Measurements from ENCODE around the gene PROS1. TPM values are rescaled to one million over a fixed set of nuclear protein-coding genes. Genes with fewer than 3 reads are reported as not detected.

Gene PROS1
- total and polyA plus RNA-seq, 2 of the 8 experiments (the other 6 are each of a cell fraction or from before 2014, with no cell fraction given): 0.65 to 2.5 TPM

- H3K9me3 ChIP-seq (ENCODE audit: insufficient read depth in 2 of 2, low read depth in 1 of 2, low read length in 1 of 2): no peaks in the 10 kb centered on the region
- H2BK12ac ChIP-seq (ENCODE audit: low read depth, low read length): no peak overlapping the region
- no peaks in the 10 kb centered on the region for H3K36me3 ChIP-seq (ENCODE audit: control insufficient read depth in 2 of 4, insufficient read depth in 4 of 4, low read length in 3 of 4)
- H2BK20ac ChIP-seq (ENCODE audit: low read length): no peak overlapping the region
- no peak overlapping the region for H3K14ac ChIP-seq (ENCODE audit: insufficient read length)
- no peak overlapping the region for H3K4ac ChIP-seq (replicated peaks; ENCODE audit: insufficient read length, low read depth, low read length)
- H3K23ac ChIP-seq (ENCODE audit: insufficient read length): no peak overlapping the region
- ChIA-PET CTCF (ENCODE audit: partially characterized antibody) (interaction anchor here (0.8 to 1.3 kb wide), 3 partner anchors 10 to 68 kb away, joined by 3 to 5 read pairs (median 4); no protein-coding TSS in a partner anchor), POLR2A (ENCODE audit: partially characterized antibody) (no interaction called here)
- H3K27me3 ChIP-seq (replicated peaks in 1 of 4; ENCODE audit: control insufficient read depth in 3 of 4, extremely low read depth in 1 of 4, insufficient read depth in 3 of 4, low read length in 3 of 4): no peaks in the 10 kb centered on the region
- H4K91ac ChIP-seq (replicated peaks; ENCODE audit: insufficient read length, low read length): no peak overlapping the region
- no peak overlapping the region for H2AFZ ChIP-seq (ENCODE audit: low read length)
- no peak overlapping the region for H3K4me2 ChIP-seq (ENCODE audit: insufficient read depth in 1 of 2, low read depth in 2 of 2, low read length in 2 of 2)
- no peak overlapping the region for H3K9ac ChIP-seq (replicated peaks in 1 of 4; ENCODE audit: extremely low read depth in 1 of 4, low read depth in 3 of 4, low read length in 3 of 4)
- H3K27ac ChIP-seq (ENCODE audit: low read depth, low read length): no peak overlapping the region
- H4K5ac ChIP-seq (ENCODE audit: insufficient read length, low read depth, low read length): no peak overlapping the region
- no peak overlapping the region for H2AK5ac ChIP-seq (ENCODE audit: low read depth, low read length)
- no peak overlapping the region for H3K4me3 ChIP-seq (ENCODE audit: extremely low read depth in 1 of 4, insufficient read depth in 2 of 4, low read depth in 3 of 4, low read length in 4 of 4)
- 92% methylated on average over 1 of the region's 1 CpG; no CpG with 5 or more reads in 1 of the 2 experiments for WGBS, 2 experiments (ENCODE audit: extremely low coverage in 1 of 2, insufficient coverage in 1 of 2, insufficient read length in 1 of 2, insufficient replicate concordance in 2 of 2, low coverage in 1 of 2, low lambda C conversion rate in 2 of 2, missing lambda C conversion rate in 1 of 2)
- no peaks in the 10 kb centered on the region for H3K4me1 ChIP-seq (replicated peaks in 1 of 4; ENCODE audit: control insufficient read depth in 3 of 4, insufficient read depth in 4 of 4, low read length in 3 of 4)
- no peaks in the 10 kb centered on the region for H3K79me1 ChIP-seq (ENCODE audit: low read depth, low read length)
- no peak for FAIRE-seq
- TF ChIP-seq FOSL1 (IDR thresholded peaks at IDR 0.05; ENCODE audit: insufficient read depth, low read depth, low read length) (no peak), TAF1 (IDR thresholded peaks at IDR 0.05; ENCODE audit: low read depth, low read length) (no peak), EGR1 (IDR thresholded peaks at IDR 0.05; ENCODE audit: borderline replicate concordance, low read depth, low read length) (no peak), RBBP5 (IDR thresholded peaks at IDR 0.05; ENCODE audit: borderline replicate concordance, low read depth, low read length) (no peak), CHD2 (IDR thresholded peaks at IDR 0.05; ENCODE audit: low read length) (no peak)
- no peak overlapping the region for H4K8ac ChIP-seq (ENCODE audit: extremely low read depth, insufficient read depth, low read length)
- no peak overlapping the region for H3K18ac ChIP-seq (ENCODE audit: extremely low read depth, low read length)
- no peak overlapping the region for H2BK5ac ChIP-seq (ENCODE audit: low read depth, low read length)
- no peak overlapping the region for H2BK120ac ChIP-seq (replicated peaks; ENCODE audit: low read depth, low read length)
- H3K56ac ChIP-seq (replicated peaks; ENCODE audit: insufficient read length, low read depth, low read length): no peak overlapping the region
- no peaks in the 10 kb centered on the region for H3K23me2 ChIP-seq (ENCODE audit: low read depth, low read length)
- peaks cover 0 to 1% of the 10 kb centered on the region in 2 experiments for H4K20me1 ChIP-seq (replicated peaks in 1 of 2; ENCODE audit: control insufficient read depth in 1 of 2, insufficient read depth in 2 of 2, low read length in 2 of 2)
- no peaks in the 10 kb centered on the region for H3K79me2 ChIP-seq (ENCODE audit: control insufficient read depth in 1 of 2, insufficient read depth in 2 of 2, low read length in 2 of 2)
- DNase-seq (ENCODE audit: low read depth in 1 of 2, low spot score in 2 of 2): no peak
- no peak overlapping the region for H2BK15ac ChIP-seq (ENCODE audit: low read length)
Observed at GRCh38 chr3:94001191-94001590, 27.5 kb upstream of the PROS1 start.
